HCT116 (cell line): ENCODE data around the gene GABRE. TPM values are rescaled to one million over a fixed set of nuclear protein-coding genes. Genes with fewer than 3 reads are reported as not detected.

Experiments
- ATAC-seq: fragments of 200-7000 bp; cut with Tn5 transposase; 2 replicates; pipeline ENCODE4 v1.9.1; 2020; ENCODE audit warnings: mild to moderate bottlenecking, moderate library complexity
- BruUV-seq: library from RNA; stranded (reverse); fragments of 400-500 nt; replicated peaks from 2 replicates; lab custom pipeline; 2021; lab: Mats Ljungman, UMichigan
- CTCF ChIA-PET: fragments of 300-600 bp; sonication (Branson Sonifier 250); formaldehyde crosslinking; loops from one replicate; lab custom pipeline; 2021; ENCODE audit warnings: antibody characterized with exemption; lab: Charles Lee
- POLR2A ChIA-PET: fragments of 300-600, 350-600 bp; sonication (Branson Sonifier 250); formaldehyde crosslinking; loops from one replicate; lab custom pipeline; 2021; ENCODE audit warnings: antibody characterized with exemption; lab: Charles Lee
- RAD21 ChIA-PET, 2 experiments: fragments of 300-600 bp; sonication (Branson Sonifier 250); formaldehyde crosslinking; loops; one replicate each; lab custom pipeline; 2023; ENCODE audit warnings: low total read pairs in 2 of 2; ENCODE audit not compliant: uncharacterized antibody in 2 of 2, unreplicated experiment in 2 of 2, low non-redundant PET in 1 of 2; lab: Charles Lee
- DNase-seq: peaks from one replicate; pipeline ENCODE4 v3.0.0-alpha.2; 2010; ENCODE audit warnings: low read depth, low spot score
- H2AFZ ChIP-seq: fragments of 200-600 bp; shearing (Covaris generic), sonication (generic); 2 replicates; pipeline ENCODE4 v1.6.1; 2017; ENCODE audit warnings: low read depth, mixed run types, mixed read lengths, antibody characterized with exemption, low read length; ENCODE audit not compliant: poor library complexity, severe bottlenecking
- H3K27ac ChIP-seq: 2 replicates; pipeline ENCODE4 v1.5.1; 2012; ENCODE audit warnings: low read depth, low read length
- H3K27me3 ChIP-seq: fragments of 200-600 bp; sonication (generic); 2 replicates; pipeline ENCODE4 v1.6.1; 2016; ENCODE audit warnings: mixed run types, low read length, mixed read lengths; ENCODE audit not compliant: insufficient read depth
- H3K36me3 ChIP-seq, 2 experiments: fragments of 200-500 bp in 1 of 2; fragments of 200-600 bp in 1 of 2; sonication (Bioruptor generic) in 1 of 2; sonication (generic) in 1 of 2; 2 replicates each; pipeline versions ENCODE4 v1.5.1 to v1.6.1; 2014 to 2016; ENCODE audit warnings: low read length in 2 of 2, inconsistent platforms in 1 of 2, mixed read lengths in 1 of 2, mixed run types in 1 of 2; ENCODE audit not compliant: insufficient read depth in 2 of 2, control insufficient read depth in 1 of 2
- H3K4me1 ChIP-seq, 2 experiments: fragments of 200-600 bp in 1 of 2; sonication (generic) in 1 of 2; 2 replicates each; pipeline versions ENCODE4 v1.5.1 to v1.6.1; 2012 to 2017; ENCODE audit warnings: low read length in 2 of 2, inconsistent platforms in 1 of 2, mild to moderate bottlenecking in 1 of 2, mixed read lengths in 1 of 2, mixed run types in 1 of 2, moderate library complexity in 1 of 2; ENCODE audit not compliant: insufficient read depth in 2 of 2, control insufficient read depth in 1 of 2
- H3K4me2 ChIP-seq: fragments of 200-600 bp; sonication (generic); 2 replicates; pipeline ENCODE4 v1.6.1; 2017; ENCODE audit warnings: mixed run types, low read length, mixed read lengths
- H3K4me3 ChIP-seq, 2 experiments: fragments of 200-600 bp in 1 of 2; sonication (generic) in 1 of 2; replicated peaks in 1 of 2; 2 replicates each; pipeline ENCODE4 v1.5.1; 2011 to 2016; ENCODE audit warnings: low read length in 2 of 2, control low read depth in 1 of 2, low read depth in 1 of 2, mild to moderate bottlenecking in 1 of 2, mixed read lengths in 1 of 2, mixed run types in 1 of 2
- H3K79me2 ChIP-seq: fragments of 200-600 bp; sonication (generic); 2 replicates; pipeline ENCODE4 v1.6.1; 2017; ENCODE audit warnings: mild to moderate bottlenecking, mixed run types, low read length, moderate library complexity, mixed read lengths; ENCODE audit not compliant: insufficient read depth
- H3K9ac ChIP-seq: fragments of 200-600 bp; sonication (generic); 2 replicates; pipeline ENCODE4 v1.6.1; 2016; ENCODE audit warnings: low read length, mixed read lengths
- H3K9me2 ChIP-seq: fragments of 200-600 bp; sonication (generic), shearing (Covaris generic); 2 replicates; pipeline ENCODE4 v1.6.1; 2017; ENCODE audit warnings: mixed run types, mild to moderate bottlenecking, moderate library complexity; ENCODE audit not compliant: insufficient read depth
- H3K9me3 ChIP-seq, 2 experiments: fragments of 200-500 bp in 1 of 2; fragments of 200-600 bp in 1 of 2; sonication (Bioruptor generic) in 1 of 2; sonication (generic) in 1 of 2; 2 replicates each; pipeline ENCODE4 v1.6.1; 2014 to 2017; ENCODE audit warnings: low read length in 2 of 2, mixed read lengths in 2 of 2, inconsistent platforms in 1 of 2, low read depth in 1 of 2, mild to moderate bottlenecking in 1 of 2, mixed run types in 1 of 2, moderate library complexity in 1 of 2; ENCODE audit not compliant: control insufficient read depth in 1 of 2, insufficient read depth in 1 of 2
- H4K20me1 ChIP-seq: fragments of 200-600 bp; sonication (generic), shearing (Covaris generic); 2 replicates; pipeline ENCODE4 v1.6.1; 2017; ENCODE audit warnings: mixed run types, mild to moderate bottlenecking, moderate library complexity; ENCODE audit not compliant: insufficient read depth
- CBX3 ChIP-seq: IDR thresholded peaks from 2 replicates; pipeline ENCODE4 v1.6.1; 2012; ENCODE audit warnings: low read depth
- CEBPB ChIP-seq: IDR thresholded peaks from 2 replicates; pipeline ENCODE4 v1.6.1; 2012; ENCODE audit warnings: low read depth
- EZH2phosphoT487 ChIP-seq: fragments of 200-600 bp; IDR thresholded peaks from 2 replicates; pipeline ENCODE4 v1.6.1; 2018; ENCODE audit warnings: antibody characterized with exemption, borderline replicate concordance
- JUND ChIP-seq: IDR thresholded peaks from 2 replicates; pipeline ENCODE4 v1.6.1; 2012
- MAX ChIP-seq: IDR thresholded peaks from 2 replicates; pipeline ENCODE4 v1.6.1; 2012
- POLR2AphosphoS5 ChIP-seq: IDR thresholded peaks from 2 replicates; pipeline ENCODE4 v1.6.1; 2011; ENCODE audit warnings: mild to moderate bottlenecking, low read depth, low read length, moderate library complexity
- YY1 ChIP-seq: IDR thresholded peaks from 2 replicates; pipeline ENCODE4 v1.6.1; 2011; ENCODE audit warnings: low read length, low read depth, moderate library complexity, mild to moderate bottlenecking; ENCODE audit not compliant: insufficient replicate concordance; ENCODE audit errors: extremely low read depth
- ZBTB33 ChIP-seq: IDR thresholded peaks from 2 replicates; pipeline ENCODE4 v1.6.1; 2011; ENCODE audit warnings: mild to moderate bottlenecking, low read length, moderate library complexity; ENCODE audit not compliant: insufficient replicate concordance; ENCODE audit errors: extremely low read depth
- intact Hi-C: fragments of 100-400 bp; cut with micrococcal nuclease; formaldehyde crosslinking; loops from 2 replicates; pipeline ENCODE4 v1.10.0; 2022
- microRNA counts: library from miRNA; unstranded; fragments of <30 nt; microRNA quantifications from one replicate; lab custom pipeline; 2015
- microRNA-seq: library from miRNA; unstranded; fragments of <30 nt; microRNA quantifications from one replicate; pipeline ENCODE4, GENCODE V29; 2016; ENCODE audit warnings: borderline number of aligned reads
- total RNA-seq: library from RNA; stranded (reverse); gene quantifications from one replicate; pipeline ENCODE4 v1.2.1, GENCODE V29; 2021; ENCODE audit not compliant: unreplicated experiment

GABRE gene
- total RNA-seq, 1 experiment from 2014 or later = 3.9 TPM

DNA sequence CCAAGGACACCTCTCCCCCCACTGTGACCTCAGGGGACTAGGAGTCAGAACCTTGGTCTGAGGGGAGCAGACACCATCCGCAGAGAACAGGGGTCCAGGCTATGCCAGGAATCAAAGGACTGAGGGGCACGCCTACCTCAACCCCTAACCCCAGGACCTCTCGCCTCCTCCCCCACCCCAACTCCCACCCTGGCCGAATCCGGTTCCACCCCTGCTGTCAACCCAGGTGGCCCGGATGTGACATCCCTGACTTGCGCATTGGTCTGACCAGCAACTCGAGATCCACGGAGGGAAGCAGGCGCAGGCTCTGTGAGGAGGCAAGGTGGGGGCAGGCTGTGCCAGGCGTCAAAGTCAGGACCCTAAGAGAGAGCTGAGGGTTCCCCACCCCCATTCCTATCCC is 62.3 kb downstream of the GABRE start (continued):
- no peak for TF ChIP-seq YY1
- no peak for TF ChIP-seq CEBPB
- TF ChIP-seq, all 23 proteins: peak for 0

DNA sequence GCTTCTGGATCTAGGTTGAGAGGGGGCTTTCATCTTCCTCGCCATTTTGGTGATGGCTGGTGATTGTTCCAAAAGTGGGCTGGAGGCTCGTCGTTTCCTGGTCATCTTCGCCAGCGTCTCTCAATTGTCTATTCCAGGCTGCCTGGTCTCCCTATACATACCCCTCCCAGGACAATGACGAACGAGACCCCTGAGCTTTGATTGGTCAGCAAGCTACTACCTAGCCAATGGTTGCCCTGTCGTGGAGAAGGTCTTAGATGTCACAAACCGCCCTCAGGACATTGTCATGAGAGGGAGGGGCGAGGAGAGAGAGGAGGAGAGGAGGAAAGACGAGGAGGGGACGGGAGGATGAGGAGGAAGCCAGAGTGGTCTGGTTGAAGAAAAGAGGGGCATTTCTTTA is 69.5 kb downstream of the GABRE start:
- DNase-seq = no peak
- no peaks in the 10 kb centered on the region for H3K27me3 ChIP-seq
- intact Hi-C loops = no loop called here
- H3K27ac ChIP-seq = no peak overlapping the region
- CTCF ChIA-PET = no interaction called here
- H2AFZ ChIP-seq = no peak overlapping the region
- no peak overlapping the region for H3K4me3 ChIP-seq
- RAD21 ChIA-PET = no interaction called here
- H3K36me3 ChIP-seq = no peaks in the 10 kb centered on the region
- no peaks in the 10 kb centered on the region for H3K9me2 ChIP-seq
- ATAC-seq = no peak
- H4K20me1 ChIP-seq = no peaks in the 10 kb centered on the region
- TF ChIP-seq JUND (no peak), CBX3 (no peak), MAX (no peak), EZH2phosphoT487 (no peak), ZBTB33 (no peak), POLR2AphosphoS5 (no peak)
- no peaks in the 10 kb centered on the region for H3K9me3 ChIP-seq
- H3K79me2 ChIP-seq = no peaks in the 10 kb centered on the region
- BruUV-seq = no TSS peak
- H3K9ac ChIP-seq = no peak overlapping the region
- H3K4me1 ChIP-seq = peaks cover 0 to 12% of the 10 kb centered on the region in 2 experiments; a peak in 2 of 4 replicates
- H3K4me2 ChIP-seq = no peak overlapping the region
- POLR2A ChIA-PET = no interaction called here

MicroRNA genes within 50 kb of the gene (microRNA counts, 767-probe panel; counts per million panel counts)
- microRNA hsa-miR-224-5p (lab: Ali Mortazavi, UCI) (not detected), microRNA hsa-miR-452-5p (lab: Ali Mortazavi, UCI) (not detected)

Small RNA genes within 50 kb of the gene (microRNA-seq; reads per million reads assigned to microRNA genes)
- gene MIR224 (336 reads per million, percentile 72 among the genes with 10 or more reads in this experiment), gene MIR452 (85.8 reads per million, percentile 61 among the genes with 10 or more reads in this experiment)

Other genes with a start within 250 kb of the GABRE start
- not detected for gene CNGA2, start 239.9 kb downstream of the GABRE start, total RNA-seq
- not detected for gene MAGEA4, start 61.8 kb downstream of the GABRE start, total RNA-seq
- gene MAGEA10, start 163.9 kb upstream of the GABRE start, total RNA-seq = not detected